ENCODE results near the gene ALS2. TPM values are rescaled to one million over a fixed set of nuclear protein-coding genes. Genes with fewer than 3 reads are reported as not detected.
"Not testable (repeated sequence)": the region's sequence is repeated elsewhere in the genome, so short reads cannot be mapped to it uniquely, and the experiment has no call there.

ALS2 gene
- total RNA-seq, 1 donor from 2014 or later: 54.0 TPM

- TF ChIP-seq CTCF (IDR thresholded peaks at IDR 0.05; ENCODE audit: insufficient read depth, low read depth, low read length): no peak
- TF ChIP-seq EZH2 (IDR thresholded peaks at IDR 0.05; ENCODE audit: insufficient read depth, low read length): no peak
- H3K27ac Mint-ChIP-seq (ENCODE audit: unreplicated experiment): no peak overlapping the region
- no peak overlapping the region for H3K9ac ChIP-seq (ENCODE audit: low read length)
- no peaks in the 10 kb centered on the region for H3K9me3 ChIP-seq (ENCODE audit: insufficient read depth, low read depth, low read length)
- no peak overlapping the region for H2AFZ ChIP-seq (ENCODE audit: low read depth, low read length)
- DNase-seq (ENCODE audit: low read depth) (peak; percentile 67), FAIRE-seq (no peak)
- H3K27me3 Mint-ChIP-seq (ENCODE audit: low read depth, unreplicated experiment): no peaks in the 10 kb centered on the region
- H3K4me2 ChIP-seq (ENCODE audit: low read length): peak overlapping the region; percentile 15
- H4K20me1 ChIP-seq (ENCODE audit: insufficient read depth, low read length): peaks cover 28% of the 10 kb centered on the region
- H3K79me2 ChIP-seq (ENCODE audit: insufficient read depth, low read length): peaks cover 48% of the 10 kb centered on the region
- peaks cover 6% of the 10 kb centered on the region for H3K36me3 Mint-ChIP-seq (ENCODE audit: low read depth, unreplicated experiment)
- H3K4me3 ChIP-seq (ENCODE audit: insufficient read depth, low read depth, low read length): no peak overlapping the region
- H3K4me1 Mint-ChIP-seq (ENCODE audit: low read depth, unreplicated experiment): peaks cover 8% of the 10 kb centered on the region
- H3K27ac ChIP-seq (ENCODE audit: low read depth, low read length): no peak overlapping the region
- no peak overlapping the region for H3K4me3 Mint-ChIP-seq (ENCODE audit: unreplicated experiment)
- no peaks in the 10 kb centered on the region for H3K27me3 ChIP-seq (ENCODE audit: insufficient read depth, low read length)
- H3K9me3 Mint-ChIP-seq (ENCODE audit: unreplicated experiment): no peaks in the 10 kb centered on the region
- H3K4me1 ChIP-seq (ENCODE audit: insufficient read depth, low read length): peaks cover 3% of the 10 kb centered on the region
- H3K36me3 ChIP-seq (ENCODE audit: insufficient read depth, low read length): no peaks in the 10 kb centered on the region
These were observed 11.8 kb downstream of the ALS2 start for GRCh38 chr2:201768918-201769317.

- Mint-ChIP-seq H3K27ac (ENCODE audit: unreplicated experiment) (no peak overlapping the region), H3K4me1 (ENCODE audit: low read depth, unreplicated experiment) (peaks cover 6% of the 10 kb centered on the region), H3K9me3 (ENCODE audit: unreplicated experiment) (no peaks in the 10 kb centered on the region), H3K4me3 (ENCODE audit: unreplicated experiment) (no peak overlapping the region), H3K27me3 (ENCODE audit: low read depth, unreplicated experiment) (no peaks in the 10 kb centered on the region), H3K36me3 (ENCODE audit: low read depth, unreplicated experiment) (peaks cover 17% of the 10 kb centered on the region)
- peaks cover 14% of the 10 kb centered on the region for H3K36me3 ChIP-seq (ENCODE audit: insufficient read depth, low read length)
- H2AFZ ChIP-seq (ENCODE audit: low read depth, low read length): no peak overlapping the region
- peaks cover 21% of the 10 kb centered on the region for H3K79me2 ChIP-seq (ENCODE audit: insufficient read depth, low read length)
- no peak for DNase-seq (ENCODE audit: low read depth)
- peaks cover 3% of the 10 kb centered on the region for H3K4me1 ChIP-seq (ENCODE audit: insufficient read depth, low read length)
- no peak for FAIRE-seq
- H3K9me3 ChIP-seq (ENCODE audit: insufficient read depth, low read depth, low read length): no peaks in the 10 kb centered on the region
- no peak overlapping the region for H3K27ac ChIP-seq (ENCODE audit: low read depth, low read length)
- H4K20me1 ChIP-seq (ENCODE audit: insufficient read depth, low read length): peaks cover 9% of the 10 kb centered on the region
- H3K4me3 ChIP-seq (ENCODE audit: insufficient read depth, low read depth, low read length): no peak overlapping the region
- H3K27me3 ChIP-seq (ENCODE audit: insufficient read depth, low read length): no peaks in the 10 kb centered on the region
- TF ChIP-seq EZH2 (IDR thresholded peaks at IDR 0.05; ENCODE audit: insufficient read depth, low read length) (no peak), CTCF (IDR thresholded peaks at IDR 0.05; ENCODE audit: insufficient read depth, low read depth, low read length) (no peak)
- no peak overlapping the region for H3K9ac ChIP-seq (ENCODE audit: low read length)
- no peak overlapping the region for H3K4me2 ChIP-seq (ENCODE audit: low read length)
These were observed 14.9 kb downstream of the ALS2 start for GRCh38 chr2:201765799-201766198.

GRCh38 chr2:201764469-201764868 lies 16.3 kb downstream of the ALS2 start:
- not testable (repeated sequence) for DNase-seq (ENCODE audit: low read depth); H4K20me1 ChIP-seq (ENCODE audit: insufficient read depth, low read length); H3K4me2 ChIP-seq (ENCODE audit: low read length); H3K4me1 ChIP-seq (ENCODE audit: insufficient read depth, low read length); H3K27me3 ChIP-seq (ENCODE audit: insufficient read depth, low read length); H3K9me3 Mint-ChIP-seq (ENCODE audit: unreplicated experiment); H3K9ac ChIP-seq (ENCODE audit: low read length); H3K27ac ChIP-seq (ENCODE audit: low read depth, low read length); H3K9me3 ChIP-seq (ENCODE audit: insufficient read depth, low read depth, low read length); H3K27me3 Mint-ChIP-seq (ENCODE audit: low read depth, unreplicated experiment); FAIRE-seq; H3K27ac Mint-ChIP-seq (ENCODE audit: unreplicated experiment); H2AFZ ChIP-seq (ENCODE audit: low read depth, low read length); H3K4me3 Mint-ChIP-seq (ENCODE audit: unreplicated experiment); H3K4me3 ChIP-seq (ENCODE audit: insufficient read depth, low read depth, low read length); H3K4me1 Mint-ChIP-seq (ENCODE audit: low read depth, unreplicated experiment); H3K79me2 ChIP-seq (ENCODE audit: insufficient read depth, low read length)
- peaks cover 17% of the 10 kb centered on the region for H3K36me3 Mint-ChIP-seq (ENCODE audit: low read depth, unreplicated experiment)
- peaks cover 20% of the 10 kb centered on the region for H3K36me3 ChIP-seq (ENCODE audit: insufficient read depth, low read length)
